Tibial nerve (tissue), 4 donors: ENCODE measurements around the gene CASKIN1. TPM values are rescaled to one million over a fixed set of nuclear protein-coding genes. Genes with fewer than 3 reads are reported as not detected.
A peak's percentile ranks its signal among the peaks of the same experiment; 100 is the strongest.

Experiments
- DNase-seq, 2 donors: peaks; one replicate each; pipeline ENCODE4 v3.0.0-alpha.2; 2019; ENCODE audit warnings: low spot score in 2 of 2
- H3K27ac ChIP-seq, 4 donors: fragments of 200-600 bp; sonication (generic) in 3 of 4; one replicate each; pipeline ENCODE4 v1.5.1; 2017 to 2019; ENCODE audit warnings: mild to moderate bottlenecking in 1 of 4
- H3K27me3 ChIP-seq, 2 donors: fragments of 200-600 bp; sonication (generic) in 1 of 2; one replicate each; pipeline versions ENCODE4 v1.5.1 to v1.6.0; 2017 to 2019
- H3K36me3 ChIP-seq, 3 donors: fragments of 200-600 bp; sonication (generic); one replicate each; pipeline ENCODE4 v1.5.1; 2018 to 2019
- H3K4me1 ChIP-seq, 4 donors: fragments of 200-600 bp; sonication (generic) in 3 of 4; one replicate each; pipeline ENCODE4 v1.5.1; 2017 to 2019
- H3K4me3 ChIP-seq, 4 donors: fragments of 200-600 bp; sonication (generic) in 3 of 4; one replicate each; pipeline ENCODE4 v1.5.1; 2017 to 2019; ENCODE audit warnings: mild to moderate bottlenecking in 1 of 4, moderate library complexity in 1 of 4
- H3K9me3 ChIP-seq, 4 donors: fragments of 200-600 bp; sonication (generic) in 3 of 4; one replicate each; pipeline ENCODE4 v1.5.1; 2017 to 2019
- EP300 ChIP-seq, 2 donors: sonication (generic); formaldehyde crosslinking; IDR thresholded peaks; one replicate each; pipeline ENCODE4 v1.6.1; 2017; ENCODE audit warnings: antibody characterized with exemption in 2 of 2, mild to moderate bottlenecking in 1 of 2
- POLR2A ChIP-seq, 2 donors: fragments of 450-650 bp; IDR thresholded peaks; one replicate each; pipeline ENCODE4 v1.6.1; 2017; ENCODE audit warnings: antibody characterized with exemption in 2 of 2, mild to moderate bottlenecking in 2 of 2, moderate library complexity in 2 of 2
- WGBS, 2 donors: methylation state at CpG; one replicate each; pipeline ENCODE4 v1.1.5; 2018; 5-methylcytosine and 5-hydroxymethylcytosine counted together
- total RNA-seq, 4 donors: library from RNA; depleted of rRNA; stranded (reverse); fragments of >200 nt; gene quantifications; one replicate each; pipeline ENCODE4 v1.1.0, GENCODE V29; 2016
- TF ChIP-seq, protein P1 (sequence below), 5 experiments: fragments of 200-600 bp in 3 of 5; fragments of 450-650 bp in 2 of 5; sonication (generic) in 3 of 5; IDR thresholded peaks; one replicate each; pipeline ENCODE4 v1.5.1; 2016 to 2019; ENCODE audit warnings: antibody characterized with exemption in 5 of 5, mild to moderate bottlenecking in 3 of 5, moderate library complexity in 2 of 5

The CASKIN1 gene, protein sequence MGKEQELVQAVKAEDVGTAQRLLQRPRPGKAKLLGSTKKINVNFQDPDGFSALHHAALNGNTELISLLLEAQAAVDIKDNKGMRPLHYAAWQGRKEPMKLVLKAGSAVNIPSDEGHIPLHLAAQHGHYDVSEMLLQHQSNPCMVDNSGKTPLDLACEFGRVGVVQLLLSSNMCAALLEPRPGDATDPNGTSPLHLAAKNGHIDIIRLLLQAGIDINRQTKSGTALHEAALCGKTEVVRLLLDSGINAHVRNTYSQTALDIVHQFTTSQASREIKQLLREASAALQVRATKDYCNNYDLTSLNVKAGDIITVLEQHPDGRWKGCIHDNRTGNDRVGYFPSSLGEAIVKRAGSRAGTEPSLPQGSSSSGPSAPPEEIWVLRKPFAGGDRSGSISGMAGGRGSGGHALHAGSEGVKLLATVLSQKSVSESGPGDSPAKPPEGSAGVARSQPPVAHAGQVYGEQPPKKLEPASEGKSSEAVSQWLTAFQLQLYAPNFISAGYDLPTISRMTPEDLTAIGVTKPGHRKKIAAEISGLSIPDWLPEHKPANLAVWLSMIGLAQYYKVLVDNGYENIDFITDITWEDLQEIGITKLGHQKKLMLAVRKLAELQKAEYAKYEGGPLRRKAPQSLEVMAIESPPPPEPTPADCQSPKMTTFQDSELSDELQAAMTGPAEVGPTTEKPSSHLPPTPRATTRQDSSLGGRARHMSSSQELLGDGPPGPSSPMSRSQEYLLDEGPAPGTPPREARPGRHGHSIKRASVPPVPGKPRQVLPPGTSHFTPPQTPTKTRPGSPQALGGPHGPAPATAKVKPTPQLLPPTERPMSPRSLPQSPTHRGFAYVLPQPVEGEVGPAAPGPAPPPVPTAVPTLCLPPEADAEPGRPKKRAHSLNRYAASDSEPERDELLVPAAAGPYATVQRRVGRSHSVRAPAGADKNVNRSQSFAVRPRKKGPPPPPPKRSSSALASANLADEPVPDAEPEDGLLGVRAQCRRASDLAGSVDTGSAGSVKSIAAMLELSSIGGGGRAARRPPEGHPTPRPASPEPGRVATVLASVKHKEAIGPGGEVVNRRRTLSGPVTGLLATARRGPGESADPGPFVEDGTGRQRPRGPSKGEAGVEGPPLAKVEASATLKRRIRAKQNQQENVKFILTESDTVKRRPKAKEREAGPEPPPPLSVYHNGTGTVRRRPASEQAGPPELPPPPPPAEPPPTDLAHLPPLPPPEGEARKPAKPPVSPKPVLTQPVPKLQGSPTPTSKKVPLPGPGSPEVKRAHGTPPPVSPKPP (N-terminal part only)
- under 1 TPM in 3 of 4 donors, not detected in 1; 0.20 to 0.63 (median 0.30) TPM for total RNA-seq

DNA sequence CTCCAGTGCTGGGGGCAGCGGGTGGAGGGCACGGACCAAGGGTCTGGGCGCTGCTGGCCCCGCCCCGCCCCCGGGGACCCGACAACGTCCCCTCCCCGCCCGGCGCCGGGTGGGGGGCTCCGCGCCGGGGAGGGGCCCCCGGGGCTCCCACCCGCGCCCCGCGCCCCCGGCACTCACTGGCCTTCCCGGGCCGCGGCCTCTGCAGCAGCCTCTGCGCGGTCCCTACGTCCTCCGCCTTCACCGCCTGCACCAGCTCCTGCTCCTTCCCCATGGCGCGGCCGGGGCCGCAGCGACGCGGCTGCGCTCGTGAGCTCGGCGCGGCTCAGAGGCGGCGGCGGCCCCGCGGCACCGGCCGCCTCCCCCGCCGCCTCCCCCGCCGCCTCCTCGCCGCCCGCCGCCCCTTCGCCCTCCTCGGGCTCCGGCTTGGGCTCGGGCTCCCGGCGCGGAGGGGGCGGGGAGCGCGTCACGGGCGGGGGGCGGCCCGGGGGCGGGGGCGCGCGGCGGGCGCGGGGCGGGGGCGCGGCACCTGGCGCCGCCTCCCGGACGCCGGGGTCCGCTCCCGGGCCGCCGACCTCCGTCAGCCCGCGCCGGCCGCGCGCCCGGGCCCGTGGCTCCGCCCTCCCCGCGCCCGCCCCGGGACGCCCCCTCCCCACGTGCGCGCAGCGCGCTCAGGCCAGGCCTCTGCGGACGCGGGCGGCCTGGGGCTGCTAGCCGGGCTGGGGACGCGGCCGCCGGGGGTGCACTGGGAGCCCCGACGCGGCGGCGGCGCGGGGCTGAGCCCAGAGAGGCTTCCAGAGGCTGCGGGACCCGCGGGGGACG is at the start of gene CASKIN1:
Gene CASKIN1, minus strand, starts transcription at position 444 of the 819 bp plus-strand sequence. Its CDS starts 173 bp downstream, at position 271.
- peak within 1 kb of the TSS in 1 of 4 donors; percentile 4 for H3K27ac ChIP-seq
- 5% methylated on average over 15 of the region's 129 CpGs; no CpG with 5 or more reads in 1 of the 2 donors for WGBS, 2 donors

DNA sequence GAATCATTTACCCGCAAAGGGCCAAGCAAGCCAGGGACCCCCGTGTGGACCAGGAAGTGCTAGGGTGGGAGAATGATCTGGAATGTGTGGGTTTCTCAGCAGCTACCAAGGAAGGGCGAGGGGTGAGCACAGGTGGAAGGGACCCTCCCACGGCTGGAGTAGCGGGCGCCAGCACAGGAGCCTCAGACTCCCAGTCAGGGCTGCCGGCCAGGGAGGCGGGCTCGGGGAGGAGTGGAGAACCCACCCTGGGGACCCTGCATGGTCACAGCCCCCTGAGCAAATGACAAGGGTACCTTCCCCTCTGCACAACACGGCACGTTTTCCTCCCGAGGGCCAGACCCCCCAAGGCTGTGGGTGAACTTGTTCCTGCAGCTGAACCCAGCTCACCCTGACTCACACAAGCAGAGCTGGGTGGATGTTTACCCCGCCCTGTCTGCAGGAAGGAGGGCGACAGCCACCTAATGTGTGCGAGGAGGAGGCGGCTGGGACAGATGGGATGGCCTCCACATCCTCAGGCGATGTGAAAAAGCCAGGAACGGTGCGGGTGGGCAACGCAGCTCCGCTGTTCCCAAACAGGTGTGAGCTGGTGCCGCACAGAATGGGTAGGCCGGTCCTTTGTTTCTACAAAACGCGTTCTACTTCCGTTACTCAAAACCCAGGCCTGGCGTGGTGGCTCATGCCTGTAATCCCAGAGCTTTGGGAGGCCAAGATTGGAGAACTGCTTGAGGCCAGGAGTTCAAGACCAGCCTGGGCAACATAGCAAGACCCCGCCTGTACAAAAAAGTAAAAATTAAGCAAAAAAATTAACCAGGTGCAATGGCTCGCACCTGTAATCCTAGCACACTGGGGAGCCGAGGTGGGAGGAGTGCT is 48.8 kb upstream of the CASKIN1 start:
- H3K9me3 ChIP-seq = no peaks in the 10 kb centered on the region
- H3K4me1 ChIP-seq = peaks cover 0 to 4% (median 2%) of the 10 kb centered on the region in 4 donors
- H3K4me3 ChIP-seq = no peak overlapping the region
- DNase-seq = no peak
- peaks cover 0 to 76% (median 12%) of the 10 kb centered on the region in 3 donors for H3K36me3 ChIP-seq
- WGBS, 2 donors = 92 to 94% methylated on average over 30 of the region's 30 CpGs
- no peak overlapping the region for H3K27ac ChIP-seq
- no peaks in the 10 kb centered on the region for H3K27me3 ChIP-seq
- no peak for TF ChIP-seq EP300 (IDR thresholded peaks at IDR 0.05)
- TF ChIP-seq, protein P1, sequence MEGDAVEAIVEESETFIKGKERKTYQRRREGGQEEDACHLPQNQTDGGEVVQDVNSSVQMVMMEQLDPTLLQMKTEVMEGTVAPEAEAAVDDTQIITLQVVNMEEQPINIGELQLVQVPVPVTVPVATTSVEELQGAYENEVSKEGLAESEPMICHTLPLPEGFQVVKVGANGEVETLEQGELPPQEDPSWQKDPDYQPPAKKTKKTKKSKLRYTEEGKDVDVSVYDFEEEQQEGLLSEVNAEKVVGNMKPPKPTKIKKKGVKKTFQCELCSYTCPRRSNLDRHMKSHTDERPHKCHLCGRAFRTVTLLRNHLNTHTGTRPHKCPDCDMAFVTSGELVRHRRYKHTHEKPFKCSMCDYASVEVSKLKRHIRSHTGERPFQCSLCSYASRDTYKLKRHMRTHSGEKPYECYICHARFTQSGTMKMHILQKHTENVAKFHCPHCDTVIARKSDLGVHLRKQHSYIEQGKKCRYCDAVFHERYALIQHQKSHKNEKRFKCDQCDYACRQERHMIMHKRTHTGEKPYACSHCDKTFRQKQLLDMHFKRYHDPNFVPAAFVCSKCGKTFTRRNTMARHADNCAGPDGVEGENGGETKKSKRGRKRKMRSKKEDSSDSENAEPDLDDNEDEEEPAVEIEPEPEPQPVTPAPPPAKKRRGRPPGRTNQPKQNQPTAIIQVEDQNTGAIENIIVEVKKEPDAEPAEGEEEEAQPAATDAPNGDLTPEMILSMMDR (IDR thresholded peaks at IDR 0.05) = no peak
- no peak for TF ChIP-seq POLR2A (IDR thresholded peaks at IDR 0.05)

More for the DNA sequence above, at the start of gene CASKIN1:
- DNase-seq = no peak
- Histone ChIP-seq H3K36me3 (no peaks in the 10 kb centered on the region), H3K4me1 (peaks cover 0 to 29% (median 9%) of the 10 kb centered on the region in 4 donors), H3K4me3 (peak within 1 kb of the TSS in 3 of 4 donors; percentile 15 to 55 (median 17)), H3K9me3 (no peaks in the 10 kb centered on the region), H3K27me3 (peaks cover 0 to 46% of the 10 kb centered on the region in 2 donors)
- TF ChIP-seq POLR2A (IDR thresholded peaks at IDR 0.05) (no peak), EP300 (IDR thresholded peaks at IDR 0.05) (no peak)
- TF ChIP-seq, protein P1 (IDR thresholded peaks at IDR 0.05) = no peak

DNA sequence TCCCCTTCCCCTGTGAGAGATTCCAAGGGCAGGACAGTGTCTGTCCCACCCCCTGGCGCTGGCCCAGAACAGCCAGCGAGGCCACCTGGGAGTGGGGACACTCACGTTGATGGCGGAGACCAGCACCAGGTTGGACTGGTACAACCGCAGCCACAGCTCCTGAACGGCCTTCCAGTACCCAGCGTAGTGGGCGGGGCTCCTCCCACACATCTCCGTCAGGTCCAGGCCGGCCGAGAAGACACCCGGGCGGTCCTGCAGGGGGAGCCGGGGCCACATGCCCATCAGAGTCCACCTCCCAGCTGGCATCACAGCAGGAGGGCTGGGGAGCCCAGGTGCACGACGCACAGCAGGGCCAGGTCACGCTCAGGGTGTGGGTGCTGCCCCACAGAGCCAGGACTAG is 47.9 kb upstream of the CASKIN1 start:
- Histone ChIP-seq H3K27ac (no peak overlapping the region), H3K9me3 (no peaks in the 10 kb centered on the region), H3K36me3 (peaks cover 0 to 82% (median 12%) of the 10 kb centered on the region in 3 donors), H3K4me1 (no peaks in the 10 kb centered on the region), H3K27me3 (no peaks in the 10 kb centered on the region), H3K4me3 (no peak overlapping the region)
- TF ChIP-seq, protein P1 (IDR thresholded peaks at IDR 0.05) = no peak
- TF ChIP-seq EP300 (IDR thresholded peaks at IDR 0.05) = no peak
- TF ChIP-seq POLR2A (IDR thresholded peaks at IDR 0.05) = no peak
- no peak for DNase-seq
- WGBS, 2 donors = 59 to 75% methylated on average over 12 to 14 of the region's 17 CpGs

DNA sequence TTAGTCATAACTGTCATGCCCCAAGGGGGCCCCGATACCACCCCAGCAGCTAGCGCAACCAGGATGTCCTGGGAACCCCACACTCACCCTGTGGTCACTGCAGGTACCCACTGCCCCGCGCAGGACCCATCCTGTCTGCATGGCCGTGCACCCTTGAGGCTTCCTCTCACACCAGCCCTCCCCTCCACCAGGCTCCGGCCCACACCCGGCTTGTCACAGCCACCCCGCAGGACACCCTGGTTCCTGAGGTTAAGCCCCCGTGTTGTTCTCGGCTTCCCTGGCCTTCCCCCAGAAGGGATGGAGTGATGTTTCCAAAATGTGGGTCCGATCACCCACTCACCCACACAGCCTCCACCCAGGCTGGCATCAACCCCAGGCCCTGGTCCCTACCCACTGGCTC is 47.4 kb upstream of the CASKIN1 start:
- 89 to 97% methylated on average over 11 of the region's 11 CpGs for WGBS, 2 donors
- TF ChIP-seq, protein P1 (IDR thresholded peaks at IDR 0.05) = no peak
- TF ChIP-seq POLR2A (IDR thresholded peaks at IDR 0.05) = no peak
- no peak for TF ChIP-seq EP300 (IDR thresholded peaks at IDR 0.05)
- Histone ChIP-seq H3K27me3 (no peaks in the 10 kb centered on the region), H3K27ac (no peak overlapping the region), H3K4me3 (no peak overlapping the region), H3K36me3 (peaks cover 0 to 83% (median 12%) of the 10 kb centered on the region in 3 donors), H3K9me3 (no peaks in the 10 kb centered on the region), H3K4me1 (no peaks in the 10 kb centered on the region)
- no peak for DNase-seq
